Left ventricle myocardium inferior (tissue), 1 donor: ENCODE results near the gene SLC12A9. TPM values are rescaled to one million over a fixed set of nuclear protein-coding genes. Genes with fewer than 3 reads are reported as not detected.
A peak's percentile ranks its signal among the peaks of the same experiment; 100 is the strongest.

Experiments
- DNase-seq: peaks from one replicate; pipeline ENCODE4 v3.0.0-alpha.2; 2020
- H3K27ac ChIP-seq: fragments of 200-600 bp; replicated peaks from 2 replicates; pipeline ENCODE4 v1.8.0; 2021
- H3K27me3 ChIP-seq: fragments of 200-600 bp; 2 replicates; pipeline ENCODE4 v1.8.0; 2021; ENCODE audit warnings: low read depth
- H3K36me3 ChIP-seq: fragments of 200-600 bp; 2 replicates; pipeline ENCODE4 v1.8.0; 2021
- H3K4me1 ChIP-seq: fragments of 200-600 bp; 2 replicates; pipeline ENCODE4 v1.8.0; 2021
- H3K4me3 ChIP-seq: fragments of 200-600 bp; 2 replicates; pipeline ENCODE4 v1.8.0; 2021; ENCODE audit warnings: mild to moderate bottlenecking, moderate library complexity
- H3K9me3 ChIP-seq: fragments of 200-600 bp; replicated peaks from 2 replicates; pipeline ENCODE4 v1.8.0; 2021
- CTCF ChIP-seq: fragments of 200-600 bp; IDR thresholded peaks from 2 replicates; pipeline ENCODE4 v1.8.0; 2021; ENCODE audit warnings: antibody characterized with exemption, mild to moderate bottlenecking, borderline replicate concordance
- intact Hi-C: fragments of 100-400 bp; cut with micrococcal nuclease; formaldehyde crosslinking; loops from one replicate; pipeline ENCODE4 v1.11.0; 2022
- total RNA-seq: library from RNA; stranded (reverse); fragmentation: NEBNext Ultra II Directional; extraction: Animal tissue kit (Norgen Biotek cat#: 25700); gene quantifications from one replicate; pipeline ENCODE4 v1.2.1, GENCODE V29; 2021
- donor health status: DM: no; HTN: yes; CAD: no; lungs with severe emphysema.

SLC12A9 gene
- total RNA-seq, 1 donor from 2014 or later = 10.9 TPM

DNA sequence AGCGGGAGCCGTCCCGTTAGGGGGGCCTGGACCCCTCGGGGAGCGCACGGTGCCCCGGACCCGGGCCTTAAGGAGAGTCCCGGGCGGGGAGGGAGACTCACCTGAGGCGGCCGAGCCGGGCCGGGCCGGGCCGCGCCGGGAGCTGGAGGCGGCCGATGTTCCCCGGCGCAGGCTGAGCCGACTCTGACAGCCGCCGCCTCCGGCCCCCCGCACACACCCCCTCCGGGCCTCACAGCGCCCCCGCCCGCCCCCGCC lies 43.1 kb downstream of the SLC12A9 start, which contains the start of gene ACHE:
Gene ACHE, minus strand, starts transcription at position 188 of the 255 bp plus-strand sequence. CDS start 1,656 bp downstream, outside the sequence.
- H3K27ac ChIP-seq = peak within 1 kb of the TSS; percentile 52
- no peaks in the 10 kb centered on the region for H3K36me3 ChIP-seq
- DNase-seq = no peak
- intact Hi-C loops = loop anchor here (5.0 kb wide), 1 partner anchor 162 kb away; no protein-coding TSS in a partner anchor
- H3K4me1 ChIP-seq = peaks cover 39% of the 10 kb centered on the region
- H3K27me3 ChIP-seq = peaks cover 84% of the 10 kb centered on the region
- peak within 1 kb of the TSS; percentile 65 for H3K4me3 ChIP-seq
- H3K9me3 ChIP-seq = no peaks in the 10 kb centered on the region
- no peak for TF ChIP-seq CTCF

- intact Hi-C loops = loop anchor here (5.0 kb wide), 1 partner anchor 161 kb away; no protein-coding TSS in a partner anchor
- H3K27ac ChIP-seq = no peak overlapping the region
Observed at GRCh38 chr7:100895956-100896731, 43.6 kb downstream of the SLC12A9 start.

DNA sequence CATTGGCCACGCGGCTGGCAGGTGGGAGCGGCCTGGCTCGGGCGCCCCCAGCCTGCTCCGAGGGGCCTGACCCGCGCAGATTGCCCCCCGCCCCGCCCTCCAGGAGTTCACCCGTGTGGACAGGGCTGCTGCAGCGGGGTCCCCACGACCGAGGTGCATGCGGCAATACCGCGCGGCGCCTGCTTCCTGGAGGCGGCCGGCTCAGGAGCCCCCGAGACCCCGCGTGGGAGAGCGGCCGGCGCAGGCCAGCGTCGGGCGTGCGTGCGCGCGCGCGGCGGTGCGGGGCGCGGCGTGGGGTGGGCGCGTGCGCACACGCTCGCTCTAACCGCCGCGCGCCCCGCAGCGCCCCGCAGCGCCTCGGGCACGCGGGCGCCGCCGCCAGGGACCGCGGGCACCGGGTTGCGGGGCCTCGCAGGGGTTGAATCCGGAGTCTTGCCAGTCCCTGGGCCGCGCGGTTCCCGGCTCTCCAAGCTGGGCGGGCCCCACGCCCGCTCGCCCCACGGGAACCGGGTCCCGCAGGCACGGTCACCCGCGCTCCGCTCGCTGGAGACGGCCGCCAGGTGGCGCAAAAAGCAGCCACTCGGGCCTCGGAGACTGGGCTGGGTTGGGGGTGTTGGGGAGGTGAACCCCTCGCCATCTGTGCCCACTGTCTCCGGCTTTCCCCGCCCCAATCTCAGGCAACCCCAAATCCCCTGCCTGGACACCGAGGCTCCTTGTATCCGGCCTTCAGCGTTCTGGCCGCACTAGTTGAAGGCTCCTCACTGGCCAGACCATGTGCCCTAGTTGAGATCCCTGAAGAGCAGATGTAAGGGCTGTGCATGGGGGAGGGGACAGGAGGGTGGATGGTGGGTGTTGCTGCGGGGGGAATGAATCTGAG lies 44.5 kb downstream of the SLC12A9 start:
- peak; percentile 80 for TF ChIP-seq CTCF
- intact Hi-C loops = loop anchor here (5.0 kb wide), 1 partner anchor 160 kb away; no protein-coding TSS in a partner anchor
- peaks cover 31% of the 10 kb centered on the region for H3K4me1 ChIP-seq
- H3K9me3 ChIP-seq = no peaks in the 10 kb centered on the region
- H3K4me3 ChIP-seq = peak overlapping the region; percentile 65
- no peaks in the 10 kb centered on the region for H3K36me3 ChIP-seq
- H3K27me3 ChIP-seq = peaks cover 97% of the 10 kb centered on the region
- H3K27ac ChIP-seq = no peak overlapping the region
- peak; percentile 44 for DNase-seq

More at GRCh38 chr7:100895956-100896731, 43.6 kb downstream of the SLC12A9 start:
- Histone ChIP-seq H3K27me3 (peaks cover 89% of the 10 kb centered on the region), H3K4me1 (peaks cover 34% of the 10 kb centered on the region), H3K4me3 (peak overlapping the region; percentile 65), H3K9me3 (no peaks in the 10 kb centered on the region), H3K36me3 (no peaks in the 10 kb centered on the region)
- TF ChIP-seq CTCF = no peak
- peak; percentile 21 for DNase-seq

GRCh38 chr7:100897772-100898454 lies 45.4 kb downstream of the SLC12A9 start:
- peaks cover 100% of the 10 kb centered on the region for H3K27me3 ChIP-seq

More at GRCh38 chr7:100897772-100898454, 45.4 kb downstream of the SLC12A9 start:
- H3K4me3 ChIP-seq = no peak overlapping the region
- no peaks in the 10 kb centered on the region for H3K36me3 ChIP-seq
- TF ChIP-seq CTCF = no peak
- H3K27ac ChIP-seq = no peak overlapping the region
- H3K9me3 ChIP-seq = no peaks in the 10 kb centered on the region
- H3K4me1 ChIP-seq = peaks cover 31% of the 10 kb centered on the region
- intact Hi-C loops = loop anchor here (5.0 kb wide), 1 partner anchor 159 kb away; no protein-coding TSS in a partner anchor
- DNase-seq = no peak
